Endodermal cell (in vitro differentiated cells): ENCODE measurements around the gene PLCB1. TPM values are rescaled to one million over a fixed set of nuclear protein-coding genes. Genes with fewer than 3 reads are reported as not detected.

Experiments used
- DNase-seq: peaks from one replicate; pipeline ENCODE4 v3.0.0-alpha.2; 2017
- H3K27ac ChIP-seq: 2 replicates; pipeline ENCODE4 v1.5.1; 2013; ENCODE audit warnings: mild to moderate bottlenecking, low read depth, low read length, moderate library complexity
- H3K27me3 ChIP-seq: 2 replicates; pipeline ENCODE4 v1.6.1; 2013; ENCODE audit warnings: mild to moderate bottlenecking, low read length, moderate library complexity; ENCODE audit not compliant: insufficient read depth, control insufficient read depth, poor library complexity, severe bottlenecking
- H3K36me3 ChIP-seq: 2 replicates; pipeline ENCODE4 v1.7.0; 2013; ENCODE audit warnings: mild to moderate bottlenecking, low read length, moderate library complexity; ENCODE audit not compliant: control insufficient read depth, insufficient read depth
- H3K4me1 ChIP-seq: one replicate; pipeline ENCODE4 v1.7.0; 2013; ENCODE audit warnings: low read length; ENCODE audit not compliant: control insufficient read depth, insufficient read depth
- H3K4me3 ChIP-seq: 2 replicates; pipeline ENCODE4 v1.5.1; 2013; ENCODE audit warnings: mild to moderate bottlenecking, low read length, moderate library complexity
- H3K9ac ChIP-seq: 2 replicates; pipeline ENCODE4 v1.6.1; 2013; ENCODE audit warnings: mild to moderate bottlenecking, low read length, moderate library complexity; ENCODE audit not compliant: poor library complexity, severe bottlenecking; ENCODE audit errors: extremely low read depth
- H3K9me3 ChIP-seq: 2 replicates; pipeline ENCODE4 v1.6.1; 2013; ENCODE audit warnings: mild to moderate bottlenecking, low read length, moderate library complexity; ENCODE audit not compliant: control insufficient read depth
- H3K27ac Mint-ChIP-seq: 2 replicates; pipeline ENCODE4 v1.8.0; 2020; ENCODE audit warnings: mixed read lengths
- H3K27me3 Mint-ChIP-seq: 2 replicates; pipeline ENCODE4 v1.8.0; 2021; ENCODE audit warnings: mild to moderate bottlenecking, mixed read lengths; ENCODE audit not compliant: insufficient read depth
- H3K36me3 Mint-ChIP-seq: 2 replicates; pipeline ENCODE4 v1.8.0; 2020; ENCODE audit warnings: low read depth, mixed read lengths
- H3K4me1 Mint-ChIP-seq: 2 replicates; pipeline ENCODE4 v1.8.0; 2020; ENCODE audit warnings: mixed read lengths
- H3K4me3 Mint-ChIP-seq: 2 replicates; pipeline ENCODE4 v1.8.0; 2020; ENCODE audit warnings: mild to moderate bottlenecking, moderate library complexity, mixed read lengths
- H3K9me3 Mint-ChIP-seq: 2 replicates; pipeline ENCODE4 v1.8.0; 2020; ENCODE audit warnings: mild to moderate bottlenecking, mixed read lengths
- WGBS, 2 experiments: methylation state at CpG; one replicate each; pipeline versions ENCODE4 v1.1.5 to v1.1.7; 2013; ENCODE audit warnings: missing lambda C conversion rate in 2 of 2, mixed read lengths in 1 of 2; ENCODE audit not compliant: insufficient coverage in 1 of 2, insufficient read length in 1 of 2; 5-methylcytosine and 5-hydroxymethylcytosine counted together
- total RNA-seq, 2 donors: library from RNA; stranded (reverse); fragmentation: NEBNext Ultra II Directional in 1 of 2; extraction: Animal tissue kit (Norgen Biotek cat#: 25700) in 1 of 2; gene quantifications; 2 replicates in 1 of 2; 3 replicates in 1 of 2; pipeline ENCODE4 v1.2.1, GENCODE V29; 2021
- TF ChIP-seq, protein P1 (sequence below): fragments of 200-600 bp; sonication (generic); conservative IDR thresholded peaks from 2 replicates; pipeline ENCODE4 v1.5.0; 2021; ENCODE audit warnings: antibody characterized with exemption, mild to moderate bottlenecking

PLCB1 gene
- total RNA-seq, 2 donors from 2014 or later = 15.3 to 16.5 TPM

DNA sequence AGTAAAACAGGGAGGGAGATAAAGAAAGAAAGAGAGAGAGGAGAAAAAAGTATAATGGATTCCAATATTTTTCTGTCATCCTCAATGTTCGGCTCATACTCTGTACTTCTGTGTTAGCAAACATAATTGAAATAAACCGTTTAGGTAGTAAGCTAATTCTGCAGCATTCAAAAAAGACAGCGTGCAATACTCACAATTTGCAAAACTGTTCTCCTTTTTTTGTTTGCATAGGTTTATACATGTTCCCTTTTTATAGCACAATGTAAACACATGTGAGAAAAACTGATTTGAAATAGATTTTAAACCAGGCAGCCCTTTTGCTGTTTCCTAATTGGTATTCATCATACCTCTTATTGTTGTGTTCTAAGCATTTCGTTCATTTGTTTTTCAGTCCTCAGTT, 188.9 kb downstream of the PLCB1 start:
- Histone ChIP-seq H3K4me3 (no peak overlapping the region), H3K4me1 (no peaks in the 10 kb centered on the region), H3K27ac (no peak overlapping the region), H3K9ac (no peak overlapping the region), H3K36me3 (no peaks in the 10 kb centered on the region), H3K9me3 (no peaks in the 10 kb centered on the region), H3K27me3 (no peaks in the 10 kb centered on the region)
- TF ChIP-seq, protein P1, sequence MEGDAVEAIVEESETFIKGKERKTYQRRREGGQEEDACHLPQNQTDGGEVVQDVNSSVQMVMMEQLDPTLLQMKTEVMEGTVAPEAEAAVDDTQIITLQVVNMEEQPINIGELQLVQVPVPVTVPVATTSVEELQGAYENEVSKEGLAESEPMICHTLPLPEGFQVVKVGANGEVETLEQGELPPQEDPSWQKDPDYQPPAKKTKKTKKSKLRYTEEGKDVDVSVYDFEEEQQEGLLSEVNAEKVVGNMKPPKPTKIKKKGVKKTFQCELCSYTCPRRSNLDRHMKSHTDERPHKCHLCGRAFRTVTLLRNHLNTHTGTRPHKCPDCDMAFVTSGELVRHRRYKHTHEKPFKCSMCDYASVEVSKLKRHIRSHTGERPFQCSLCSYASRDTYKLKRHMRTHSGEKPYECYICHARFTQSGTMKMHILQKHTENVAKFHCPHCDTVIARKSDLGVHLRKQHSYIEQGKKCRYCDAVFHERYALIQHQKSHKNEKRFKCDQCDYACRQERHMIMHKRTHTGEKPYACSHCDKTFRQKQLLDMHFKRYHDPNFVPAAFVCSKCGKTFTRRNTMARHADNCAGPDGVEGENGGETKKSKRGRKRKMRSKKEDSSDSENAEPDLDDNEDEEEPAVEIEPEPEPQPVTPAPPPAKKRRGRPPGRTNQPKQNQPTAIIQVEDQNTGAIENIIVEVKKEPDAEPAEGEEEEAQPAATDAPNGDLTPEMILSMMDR = no peak
- WGBS, 2 experiments = 83 to 94% methylated on average over 1 to 4 of the region's 4 CpGs
- no peak for DNase-seq
- H3K27me3 Mint-ChIP-seq = no peaks in the 10 kb centered on the region
- H3K4me3 Mint-ChIP-seq = no peak overlapping the region
- no peak overlapping the region for H3K27ac Mint-ChIP-seq
- no peaks in the 10 kb centered on the region for H3K36me3 Mint-ChIP-seq
- no peaks in the 10 kb centered on the region for H3K9me3 Mint-ChIP-seq
- H3K4me1 Mint-ChIP-seq = peaks cover 16% of the 10 kb centered on the region

DNA sequence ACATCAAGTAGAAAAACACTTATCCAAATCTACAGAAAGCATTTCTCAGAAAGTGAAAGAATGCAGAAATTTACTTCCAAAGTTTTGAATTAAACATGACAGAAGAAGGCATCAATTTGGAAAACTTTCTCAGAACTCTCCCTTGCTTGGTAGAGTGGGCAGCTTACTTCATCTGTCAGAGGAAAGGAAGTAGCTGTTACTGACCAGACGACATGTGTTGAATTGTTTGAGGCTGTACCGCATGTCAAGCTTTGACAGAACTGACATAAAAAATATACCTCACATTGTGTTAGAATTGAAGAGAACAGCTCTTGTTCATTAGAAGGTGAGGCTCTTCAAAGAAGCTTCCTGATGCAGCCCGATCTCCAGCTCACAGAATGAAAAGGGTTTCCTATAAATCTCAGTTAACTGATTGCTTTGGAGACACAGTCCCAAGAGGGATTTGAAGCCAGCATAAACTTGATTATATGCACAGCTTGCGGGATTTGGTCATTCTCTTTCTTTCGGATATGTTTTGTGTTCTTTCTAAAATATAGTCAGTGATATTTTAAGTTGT, 190.7 kb downstream of the PLCB1 start:
- H3K27ac ChIP-seq = no peak overlapping the region
- H3K9me3 ChIP-seq = no peaks in the 10 kb centered on the region
- H3K4me1 Mint-ChIP-seq = peaks cover 12% of the 10 kb centered on the region
- no peaks in the 10 kb centered on the region for H3K4me1 ChIP-seq
- WGBS, 2 experiments = 62 to 95% methylated on average over 2 to 5 of the region's 5 CpGs
- H3K9ac ChIP-seq = no peak overlapping the region
- no peaks in the 10 kb centered on the region for H3K9me3 Mint-ChIP-seq
- peaks cover 3% of the 10 kb centered on the region for H3K27me3 Mint-ChIP-seq
- H3K27ac Mint-ChIP-seq = no peak overlapping the region
- TF ChIP-seq, protein P1 = no peak
- no peaks in the 10 kb centered on the region for H3K27me3 ChIP-seq
- no peaks in the 10 kb centered on the region for H3K36me3 ChIP-seq
- H3K4me3 Mint-ChIP-seq = no peak overlapping the region
- DNase-seq = no peak
- H3K36me3 Mint-ChIP-seq = no peaks in the 10 kb centered on the region
- no peak overlapping the region for H3K4me3 ChIP-seq

DNA sequence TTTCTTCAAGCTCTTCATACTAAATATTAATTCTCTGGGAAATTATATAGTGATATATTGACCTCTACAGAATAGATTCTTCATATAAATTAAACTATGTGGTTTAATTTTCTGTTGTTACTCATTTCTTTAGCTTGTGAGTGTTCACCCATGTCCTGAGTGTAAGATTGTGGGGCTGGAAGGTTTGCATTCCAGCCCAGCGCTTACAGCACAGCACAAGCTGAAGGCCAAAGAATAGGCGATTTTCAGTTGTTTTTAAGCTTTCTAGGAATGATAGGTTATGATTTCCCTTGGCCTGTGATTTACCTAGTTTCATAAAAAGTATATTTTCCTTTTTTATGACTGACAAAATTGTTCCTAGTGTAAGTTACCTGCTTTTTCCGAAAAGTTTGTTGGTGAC, 194.1 kb downstream of the PLCB1 start:
- WGBS, 2 experiments = 89 to 93% methylated on average over 2 to 3 of the region's 3 CpGs
- TF ChIP-seq, protein P1 = no peak
- H3K36me3 Mint-ChIP-seq = no peaks in the 10 kb centered on the region

More for the DNA sequence above, 194.1 kb downstream of the PLCB1 start:
- no peak for DNase-seq
- peaks cover 3% of the 10 kb centered on the region for H3K27me3 Mint-ChIP-seq
- Histone ChIP-seq H3K36me3 (no peaks in the 10 kb centered on the region), H3K27ac (no peak overlapping the region), H3K9ac (no peak overlapping the region), H3K4me3 (no peak overlapping the region), H3K27me3 (no peaks in the 10 kb centered on the region), H3K4me1 (no peaks in the 10 kb centered on the region), H3K9me3 (no peaks in the 10 kb centered on the region)
- no peaks in the 10 kb centered on the region for H3K9me3 Mint-ChIP-seq
- H3K4me1 Mint-ChIP-seq = peaks cover 12% of the 10 kb centered on the region
- no peak overlapping the region for H3K27ac Mint-ChIP-seq
- H3K4me3 Mint-ChIP-seq = no peak overlapping the region
